ENCODE results near the gene C20orf144. TPM values are rescaled to one million over a fixed set of nuclear protein-coding genes. Genes with fewer than 3 reads are reported as not detected.

Gene C20orf144
- total RNA-seq, 2 experiments from 2014 or later, result 0.42 to 0.44 TPM

DNA sequence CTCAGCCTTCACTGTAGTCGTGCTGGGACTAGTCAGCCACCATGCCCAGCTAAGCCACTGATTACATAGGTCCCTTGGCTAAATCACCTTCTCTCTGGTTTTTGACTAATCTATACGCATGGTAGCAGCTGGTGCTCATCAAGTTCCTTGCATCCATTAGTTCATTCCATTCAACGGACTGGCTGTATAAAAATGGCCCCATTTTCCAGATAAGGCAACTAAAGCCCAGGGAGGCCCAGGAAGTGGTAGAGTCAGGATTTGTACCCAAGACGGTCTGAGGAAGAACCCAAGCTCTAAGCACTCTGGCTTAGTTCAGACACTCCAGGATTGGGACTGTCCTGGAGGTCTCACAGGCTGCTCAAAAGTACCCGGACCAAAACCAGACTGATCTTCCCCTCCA lies 19.2 kb downstream of the C20orf144 start:
- Histone ChIP-seq H3K4me2 (ENCODE audit: low read length) (peak overlapping the region; percentile 97), H3K79me2 (ENCODE audit: insufficient read depth, low read depth, low read length) (peaks cover 66% of the 10 kb centered on the region), H3K27ac (ENCODE audit: low read depth, low read length, poor library complexity, severe bottlenecking) (peak overlapping the region; percentile 78), H3K4me3 (ENCODE audit: low read depth, low read length, poor library complexity, severe bottlenecking) (peak overlapping the region; percentile 48), H4K20me1 (ENCODE audit: insufficient read depth, low read length) (peaks cover 27% of the 10 kb centered on the region), H3K4me1 (ENCODE audit: insufficient read depth, low read length, poor library complexity, severe bottlenecking) (peaks cover 62% of the 10 kb centered on the region), H3K9me2 (ENCODE audit: insufficient read depth, low read length) (no peaks in the 10 kb centered on the region), H3K36me3 (ENCODE audit: insufficient read depth, low read length) (peaks cover 86% of the 10 kb centered on the region), H3K9me3 (ENCODE audit: low read length) (no peaks in the 10 kb centered on the region), H2AFZ (ENCODE audit: low read length) (no peak overlapping the region)
- ChIA-PET POLR2A (interaction anchor here (0.5 to 1.0 kb wide), 3 partner anchors 94 to 1027 kb away, joined by 3 read pairs; no protein-coding TSS in a partner anchor), CTCF (ENCODE audit: unreplicated experiment) (interaction anchor here (1.5 to 2.9 kb wide), 2 partner anchors 14 to 50 kb away, joined by 4 to 16 read pairs; partner anchors contain the start of genes ACTL10 and ZNF341)
- DNase-seq (ENCODE audit: low spot score), result no peak
- no peak for TF ChIP-seq EZH2phosphoT487 (IDR thresholded peaks at IDR 0.05; ENCODE audit: borderline replicate concordance, low read depth, low read length)
- TF ChIP-seq, protein P1, sequence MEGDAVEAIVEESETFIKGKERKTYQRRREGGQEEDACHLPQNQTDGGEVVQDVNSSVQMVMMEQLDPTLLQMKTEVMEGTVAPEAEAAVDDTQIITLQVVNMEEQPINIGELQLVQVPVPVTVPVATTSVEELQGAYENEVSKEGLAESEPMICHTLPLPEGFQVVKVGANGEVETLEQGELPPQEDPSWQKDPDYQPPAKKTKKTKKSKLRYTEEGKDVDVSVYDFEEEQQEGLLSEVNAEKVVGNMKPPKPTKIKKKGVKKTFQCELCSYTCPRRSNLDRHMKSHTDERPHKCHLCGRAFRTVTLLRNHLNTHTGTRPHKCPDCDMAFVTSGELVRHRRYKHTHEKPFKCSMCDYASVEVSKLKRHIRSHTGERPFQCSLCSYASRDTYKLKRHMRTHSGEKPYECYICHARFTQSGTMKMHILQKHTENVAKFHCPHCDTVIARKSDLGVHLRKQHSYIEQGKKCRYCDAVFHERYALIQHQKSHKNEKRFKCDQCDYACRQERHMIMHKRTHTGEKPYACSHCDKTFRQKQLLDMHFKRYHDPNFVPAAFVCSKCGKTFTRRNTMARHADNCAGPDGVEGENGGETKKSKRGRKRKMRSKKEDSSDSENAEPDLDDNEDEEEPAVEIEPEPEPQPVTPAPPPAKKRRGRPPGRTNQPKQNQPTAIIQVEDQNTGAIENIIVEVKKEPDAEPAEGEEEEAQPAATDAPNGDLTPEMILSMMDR (conservative IDR thresholded peaks at IDR 0.05; ENCODE audit: low read length), result no peak
- intact Hi-C loops (cut with micrococcal nuclease; ENCODE audit: unreplicated experiment), result loop anchor here (10.0 kb wide), 1 partner anchor 1934 kb away; the partner anchor contains the start of gene SPAG4
- no TSS peak for BruUV-seq (replicated peaks)

DNA sequence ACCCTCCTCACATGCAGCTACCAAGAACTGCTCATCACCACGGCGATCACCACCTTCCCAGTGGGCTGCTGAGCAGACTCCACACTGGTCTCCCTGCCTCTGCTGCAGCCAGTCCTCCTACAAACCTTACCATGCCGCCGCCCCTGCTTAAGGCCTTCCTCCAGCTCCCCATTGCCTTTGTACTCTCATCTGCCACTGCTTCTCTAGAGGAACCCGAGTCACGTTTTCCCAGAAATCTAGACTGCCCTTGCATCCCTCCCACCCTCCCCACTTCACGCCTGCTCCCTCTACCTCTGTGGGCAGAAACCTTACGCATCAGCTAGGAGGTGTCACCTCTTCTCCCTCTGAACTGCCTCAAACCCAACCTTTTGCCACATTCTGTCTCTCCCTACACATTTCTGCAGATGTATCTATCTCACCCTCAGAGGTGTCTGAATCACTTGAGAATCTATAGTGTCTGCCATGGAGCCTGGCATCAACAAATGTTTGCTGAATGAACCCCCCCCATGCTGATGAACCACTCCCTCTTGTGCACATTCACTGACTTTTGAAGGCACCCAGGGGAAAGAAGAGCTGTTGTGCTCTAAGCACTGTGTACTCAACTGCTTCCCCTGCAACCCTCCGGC lies 19.7 kb downstream of the C20orf144 start:
- peak overlapping the region; percentile 97 for H3K4me2 ChIP-seq (ENCODE audit: low read length)
- H3K4me3 ChIP-seq (ENCODE audit: low read depth, low read length, poor library complexity, severe bottlenecking), result peak overlapping the region; percentile 60
- H4K20me1 ChIP-seq (ENCODE audit: insufficient read depth, low read length), result peaks cover 27% of the 10 kb centered on the region
- TF ChIP-seq, protein P1 (conservative IDR thresholded peaks at IDR 0.05; ENCODE audit: low read length), result no peak
- no peak for TF ChIP-seq EZH2phosphoT487 (IDR thresholded peaks at IDR 0.05; ENCODE audit: borderline replicate concordance, low read depth, low read length)
- H3K4me1 ChIP-seq (ENCODE audit: insufficient read depth, low read length, poor library complexity, severe bottlenecking), result peaks cover 65% of the 10 kb centered on the region
- H3K79me2 ChIP-seq (ENCODE audit: insufficient read depth, low read depth, low read length), result peaks cover 66% of the 10 kb centered on the region
- BruUV-seq (replicated peaks), result no TSS peak
- ChIA-PET CTCF (ENCODE audit: unreplicated experiment) (interaction anchor here (1.5 to 2.9 kb wide), 2 partner anchors 14 to 50 kb away, joined by 4 to 16 read pairs; partner anchors contain the start of genes ACTL10 and ZNF341), POLR2A (interaction anchor here (1.0 to 1.4 kb wide), 2 partner anchors 13 to 229 kb away, joined by 3 read pairs; no protein-coding TSS in a partner anchor)
- no peaks in the 10 kb centered on the region for H3K9me3 ChIP-seq (ENCODE audit: low read length)
- peaks cover 81% of the 10 kb centered on the region for H3K36me3 ChIP-seq (ENCODE audit: insufficient read depth, low read length)
- peak; percentile 40 for DNase-seq (ENCODE audit: low spot score)
- peak overlapping the region; percentile 78 for H3K27ac ChIP-seq (ENCODE audit: low read depth, low read length, poor library complexity, severe bottlenecking)
- intact Hi-C loops (cut with micrococcal nuclease; ENCODE audit: unreplicated experiment), result loop anchor here (10.0 kb wide), 1 partner anchor 1933 kb away; the partner anchor contains the start of gene SPAG4
- no peaks in the 10 kb centered on the region for H3K9me2 ChIP-seq (ENCODE audit: insufficient read depth, low read length)
- no peak overlapping the region for H2AFZ ChIP-seq (ENCODE audit: low read length)
